Measurements from ENCODE around the gene CCNK.

The CCNK gene

GRCh38 chr14:99532310-99532709 lies 51.1 kb downstream of the CCNK start:
- no peak overlapping the region for H3K4me3 ChIP-seq (ENCODE audit: control insufficient read depth, low read depth, low read length)
- no peak for TF ChIP-seq CTCF (conservative IDR thresholded peaks at IDR 0.05; ENCODE audit: control insufficient read depth, insufficient read depth, low read depth, low read length)
- DNase-seq (ENCODE audit: low read depth) = no peak

GRCh38 chr14:99534333-99534732 lies 53.1 kb downstream of the CCNK start:
- H3K4me3 ChIP-seq (ENCODE audit: control insufficient read depth, low read depth, low read length) = no peak overlapping the region
- no peak for TF ChIP-seq CTCF (conservative IDR thresholded peaks at IDR 0.05; ENCODE audit: control insufficient read depth, insufficient read depth, low read depth, low read length)

GRCh38 chr14:99534863-99535262 lies 53.7 kb downstream of the CCNK start:
- no peak overlapping the region for H3K4me3 ChIP-seq (ENCODE audit: control insufficient read depth, low read depth, low read length)
- no peak for DNase-seq (ENCODE audit: low read depth)
- TF ChIP-seq CTCF (conservative IDR thresholded peaks at IDR 0.05; ENCODE audit: control insufficient read depth, insufficient read depth, low read depth, low read length) = no peak

More at GRCh38 chr14:99534333-99534732, 53.1 kb downstream of the CCNK start:
- DNase-seq (ENCODE audit: low read depth) = no peak

GRCh38 chr14:99535448-99535847 lies 54.2 kb downstream of the CCNK start:
- no peak for TF ChIP-seq CTCF (conservative IDR thresholded peaks at IDR 0.05; ENCODE audit: control insufficient read depth, insufficient read depth, low read depth, low read length)
- DNase-seq (ENCODE audit: low read depth) = no peak
- H3K4me3 ChIP-seq (ENCODE audit: control insufficient read depth, low read depth, low read length) = no peak overlapping the region

- no peak for DNase-seq (ENCODE audit: low read depth)
- no peak overlapping the region for H3K4me3 ChIP-seq (ENCODE audit: control insufficient read depth, low read depth, low read length)
- TF ChIP-seq CTCF (conservative IDR thresholded peaks at IDR 0.05; ENCODE audit: control insufficient read depth, insufficient read depth, low read depth, low read length) = no peak
Observed at GRCh38 chr14:99535908-99536778, 54.9 kb downstream of the CCNK start.

- no peak for TF ChIP-seq CTCF (conservative IDR thresholded peaks at IDR 0.05; ENCODE audit: control insufficient read depth, insufficient read depth, low read depth, low read length)
- DNase-seq (ENCODE audit: low read depth) = peak; percentile 44
- H3K4me3 ChIP-seq (ENCODE audit: control insufficient read depth, low read depth, low read length) = no peak overlapping the region
Observed at GRCh38 chr14:99537399-99537798, 56.2 kb downstream of the CCNK start.
